Activated naive CD8-positive, alpha-beta T cell treated with anti-CD3 and anti-CD28 coated beads, Interleukin-2, amount 10 ng/mL, durations not matched to agents 7 days and 5 days (primary cell): ENCODE results near the gene FAM3C. TPM values are rescaled to one million over a fixed set of nuclear protein-coding genes. Genes with fewer than 3 reads are reported as not detected.
"Not testable (repeated sequence)": the region's sequence is repeated elsewhere in the genome, so short reads cannot be mapped to it uniquely, and the experiment has no call there.

Experiments
- ATAC-seq: fragments of 150-1000 bp; cut with Tn5 transposase; one replicate; pipeline ENCODE4 v1.10.0; 2021; ENCODE audit warnings: low read depth, moderate library complexity
- POLR2A ChIA-PET: fragments of 350-600 bp; sonication (Branson Sonifier 250); formaldehyde crosslinking; loops from one replicate; lab custom pipeline; 2021; ENCODE audit warnings: antibody characterized with exemption; lab: Charles Lee
- DNase-seq: peaks from one replicate; pipeline ENCODE4 v3.0.0; 2021
- H3K27ac Mint-ChIP-seq: one replicate; pipeline ENCODE4 v1.8.0; 2022; ENCODE audit warnings: mild to moderate bottlenecking, mixed read lengths
- H3K27me3 Mint-ChIP-seq: one replicate; pipeline ENCODE4 v1.8.0; 2022; ENCODE audit warnings: mild to moderate bottlenecking, moderate library complexity, mixed read lengths
- H3K36me3 Mint-ChIP-seq: one replicate; pipeline ENCODE4 v1.8.0; 2021; ENCODE audit warnings: mild to moderate bottlenecking, mixed read lengths
- H3K4me1 Mint-ChIP-seq: one replicate; pipeline ENCODE4 v1.8.0; 2021; ENCODE audit warnings: mixed read lengths
- H3K4me3 Mint-ChIP-seq: one replicate; pipeline ENCODE4 v1.8.0; 2022; ENCODE audit warnings: mild to moderate bottlenecking, moderate library complexity, mixed read lengths
- H3K9me3 Mint-ChIP-seq: one replicate; pipeline ENCODE4 v1.8.0; 2021; ENCODE audit warnings: mixed read lengths
- total RNA-seq, 2 experiments: library from RNA; stranded (reverse); gene quantifications; one replicate each; pipeline ENCODE4 v1.2.3, GENCODE V29; 2021

FAM3C gene
- total RNA-seq = 10 to 100 TPM; 21.4 to 21.8 TPM

- POLR2A ChIA-PET = interaction anchor here (0.6 to 1.9 kb wide), 6 partner anchors 12 to 446 kb away, joined by 3 to 9 read pairs (median 4); partner anchors contain the start of gene ING3
- peak; percentile 87 for ATAC-seq
- H3K27ac Mint-ChIP-seq = peak within 1 kb of the TSS; percentile 85
- peaks cover 11% of the 10 kb centered on the region for H3K36me3 Mint-ChIP-seq
- peak; percentile 90 for DNase-seq
- H3K9me3 Mint-ChIP-seq = no peaks in the 10 kb centered on the region
- peak within 1 kb of the TSS; percentile 87 for H3K4me3 Mint-ChIP-seq
- no peaks in the 10 kb centered on the region for H3K27me3 Mint-ChIP-seq
- peaks cover 10% of the 10 kb centered on the region for H3K4me1 Mint-ChIP-seq
Observed at GRCh38 chr7:121395961-121396757, at the start of gene FAM3C. FAM3C (minus strand) TSS chr7:121396308; CDS start chr7:121382969, 13,339 bp downstream.

- no peaks in the 10 kb centered on the region for H3K27me3 Mint-ChIP-seq
- peaks cover 18% of the 10 kb centered on the region for H3K4me1 Mint-ChIP-seq
- DNase-seq (no peak), ATAC-seq (peak; percentile 49)
- POLR2A ChIA-PET = no interaction called here
- H3K9me3 Mint-ChIP-seq = peaks cover 4% of the 10 kb centered on the region
- H3K27ac Mint-ChIP-seq = no peak overlapping the region
- peaks cover 10% of the 10 kb centered on the region for H3K36me3 Mint-ChIP-seq
- H3K4me3 Mint-ChIP-seq = no peak overlapping the region
Observed at GRCh38 chr7:121442845-121443244, 46.7 kb upstream of the FAM3C start.

GRCh38 chr7:121440857-121441503, 44.9 kb upstream of the FAM3C start:
- POLR2A ChIA-PET = interaction anchor here (0.6 kb wide), 2 partner anchors 304 to 491 kb away, joined by 3 to 4 read pairs; partner anchors contain the start of gene ING3
- Mint-ChIP-seq H3K4me3 (peak overlapping the region; percentile 51), H3K9me3 (peaks cover 4% of the 10 kb centered on the region), H3K36me3 (peaks cover 10% of the 10 kb centered on the region), H3K27ac (peak overlapping the region; percentile 48), H3K27me3 (no peaks in the 10 kb centered on the region), H3K4me1 (peaks cover 19% of the 10 kb centered on the region)
- no peak for ATAC-seq
- no peak for DNase-seq

GRCh38 chr7:121438043-121438955, 42.2 kb upstream of the FAM3C start:
- peak; percentile 59 for ATAC-seq
- not testable (repeated sequence) for H3K27me3 Mint-ChIP-seq, H3K9me3 Mint-ChIP-seq
- Mint-ChIP-seq H3K27ac (peak overlapping the region; percentile 85), H3K4me1 (peaks cover 19% of the 10 kb centered on the region), H3K36me3 (peaks cover 10% of the 10 kb centered on the region), H3K4me3 (peak overlapping the region; percentile 67)
- DNase-seq = peak; percentile 69
- POLR2A ChIA-PET = interaction anchor here (1.1 kb wide), 1 partner anchor 68 kb away, joined by 3 read pairs; no protein-coding TSS in a partner anchor

- Mint-ChIP-seq H3K9me3 (peaks cover 4% of the 10 kb centered on the region), H3K4me3 (no peak overlapping the region), H3K36me3 (peaks cover 10% of the 10 kb centered on the region), H3K4me1 (peaks cover 17% of the 10 kb centered on the region), H3K27ac (no peak overlapping the region), H3K27me3 (no peaks in the 10 kb centered on the region)
- POLR2A ChIA-PET = no interaction called here
- no peak for DNase-seq
- ATAC-seq = no peak
Observed at GRCh38 chr7:121437470-121437869, 41.4 kb upstream of the FAM3C start.

- H3K4me3 Mint-ChIP-seq = no peak overlapping the region
- ATAC-seq (no peak), DNase-seq (no peak)
- POLR2A ChIA-PET = no interaction called here
- no peaks in the 10 kb centered on the region for H3K27me3 Mint-ChIP-seq
- peaks cover 17% of the 10 kb centered on the region for H3K4me1 Mint-ChIP-seq
- peaks cover 10% of the 10 kb centered on the region for H3K36me3 Mint-ChIP-seq
- H3K27ac Mint-ChIP-seq = no peak overlapping the region
- H3K9me3 Mint-ChIP-seq = peaks cover 4% of the 10 kb centered on the region
Observed at GRCh38 chr7:121436688-121437087, 40.6 kb upstream of the FAM3C start.

GRCh38 chr7:121436136-121436535, 40.0 kb upstream of the FAM3C start:
- Mint-ChIP-seq H3K27ac (no peak overlapping the region), H3K36me3 (peaks cover 6% of the 10 kb centered on the region), H3K9me3 (peaks cover 4% of the 10 kb centered on the region), H3K4me3 (no peak overlapping the region), H3K4me1 (peaks cover 12% of the 10 kb centered on the region), H3K27me3 (no peaks in the 10 kb centered on the region)
- DNase-seq (no peak), ATAC-seq (no peak)
- POLR2A ChIA-PET = no interaction called here

- H3K27ac Mint-ChIP-seq = no peak overlapping the region
- H3K27me3 Mint-ChIP-seq = no peaks in the 10 kb centered on the region
- H3K4me1 Mint-ChIP-seq = peaks cover 10% of the 10 kb centered on the region
- peaks cover 1% of the 10 kb centered on the region for H3K36me3 Mint-ChIP-seq
- no peak overlapping the region for H3K4me3 Mint-ChIP-seq
- ATAC-seq = no peak
- no peaks in the 10 kb centered on the region for H3K9me3 Mint-ChIP-seq
- POLR2A ChIA-PET = no interaction called here
- DNase-seq = no peak
Observed at GRCh38 chr7:121433775-121434174, 37.7 kb upstream of the FAM3C start.

- POLR2A ChIA-PET = interaction anchor here (0.9 kb wide), 1 partner anchor 36 kb away, joined by 3 read pairs; no protein-coding TSS in a partner anchor
- not testable (repeated sequence) for H3K27ac Mint-ChIP-seq, DNase-seq, H3K4me3 Mint-ChIP-seq, ATAC-seq, H3K9me3 Mint-ChIP-seq, H3K36me3 Mint-ChIP-seq, H3K27me3 Mint-ChIP-seq, H3K4me1 Mint-ChIP-seq
Observed at GRCh38 chr7:121432486-121432885, 36.4 kb upstream of the FAM3C start.

GRCh38 chr7:121431996-121432395, 35.9 kb upstream of the FAM3C start:
- POLR2A ChIA-PET = interaction anchor here (0.9 kb wide), 1 partner anchor 35 kb away, joined by 3 read pairs; no protein-coding TSS in a partner anchor
- no peaks in the 10 kb centered on the region for H3K9me3 Mint-ChIP-seq
- no peaks in the 10 kb centered on the region for H3K4me1 Mint-ChIP-seq
- ATAC-seq = no peak
- H3K36me3 Mint-ChIP-seq = peaks cover 1% of the 10 kb centered on the region
- H3K27ac Mint-ChIP-seq = no peak overlapping the region
- no peak overlapping the region for H3K4me3 Mint-ChIP-seq
- DNase-seq = no peak
- no peaks in the 10 kb centered on the region for H3K27me3 Mint-ChIP-seq

- DNase-seq (no peak), ATAC-seq (no peak)
- H3K4me3 Mint-ChIP-seq = no peak overlapping the region
- POLR2A ChIA-PET = no interaction called here
- H3K36me3 Mint-ChIP-seq = peaks cover 1% of the 10 kb centered on the region
- H3K4me1 Mint-ChIP-seq = no peaks in the 10 kb centered on the region
- no peaks in the 10 kb centered on the region for H3K27me3 Mint-ChIP-seq
- no peaks in the 10 kb centered on the region for H3K9me3 Mint-ChIP-seq
- H3K27ac Mint-ChIP-seq = no peak overlapping the region
Observed at GRCh38 chr7:121431389-121431995, 35.4 kb upstream of the FAM3C start.

- POLR2A ChIA-PET = no interaction called here
Observed at GRCh38 chr7:121430558-121430957, 34.5 kb upstream of the FAM3C start.

More at GRCh38 chr7:121430558-121430957, 34.5 kb upstream of the FAM3C start:
- DNase-seq (no peak), ATAC-seq (no peak)
- no peak overlapping the region for H3K27ac Mint-ChIP-seq
- H3K36me3 Mint-ChIP-seq = peaks cover 1% of the 10 kb centered on the region
- H3K9me3 Mint-ChIP-seq = no peaks in the 10 kb centered on the region
- H3K27me3 Mint-ChIP-seq = no peaks in the 10 kb centered on the region
- H3K4me1 Mint-ChIP-seq = no peaks in the 10 kb centered on the region
- H3K4me3 Mint-ChIP-seq = no peak overlapping the region
